A549 (cell line): ENCODE data around the gene ADAM12. TPM values are rescaled to one million over a fixed set of nuclear protein-coding genes. Genes with fewer than 3 reads are reported as not detected.

Experiments
- ATAC-seq, 2 experiments: fragments of 200-7000 bp in 1 of 2; fragments of >200 bp in 1 of 2; cut with Nextera tagmentation in 1 of 2; cut with Tn5 transposase in 1 of 2; 3 replicates each; pipeline versions ENCODE4 v1.8.0 to v1.9.1; 2018 to 2020; ENCODE audit warnings: mild to moderate bottlenecking in 1 of 2, moderate library complexity in 1 of 2
- CTCF ChIA-PET: fragments of 300-600 bp; sonication (Branson Sonifier 250); formaldehyde crosslinking; extraction: SDS; loops from one replicate; lab custom pipeline; 2021; ENCODE audit warnings: antibody characterized with exemption, inconsistent platforms; lab: Yijun Ruan, JAX
- POLR2A ChIA-PET: fragments of 350-600 bp; formaldehyde crosslinking; extraction: SDS; loops from one replicate; lab custom pipeline; 2021; ENCODE audit warnings: antibody characterized with exemption, inconsistent platforms; lab: Yijun Ruan, JAX
- DNase-seq, 2 experiments: peaks; one replicate each; pipeline versions ENCODE4 v3.0.0 to v3.0.0-alpha.2; 2011 to 2016; ENCODE audit warnings: low read depth in 1 of 2, low spot score in 1 of 2
- FAIRE-seq: peaks from 2 replicates; lab custom pipeline; 2011; peaks lifted over from hg19 to GRCh38; lab: Jason Lieb, UNC
- H3K27ac ChIP-seq, 2 experiments: fragments of >200 bp; sonication (Bioruptor Twin); formaldehyde crosslinking; 3 replicates each; pipeline ENCODE4 v1.5.1; 2016 to 2017
- H3K4me1 ChIP-seq: fragments of >200 bp; sonication (Bioruptor Twin); formaldehyde crosslinking; 3 replicates; pipeline ENCODE4 v1.6.1; 2016
- H3K4me2 ChIP-seq: fragments of >200 bp; sonication (Bioruptor Twin); formaldehyde crosslinking; 3 replicates; pipeline ENCODE4 v1.6.1; 2016
- H3K4me3 ChIP-seq: fragments of >200 bp; sonication (Bioruptor Twin); formaldehyde crosslinking; 3 replicates; pipeline ENCODE4 v1.5.1; 2016
- H3K9me3 ChIP-seq: fragments of >200 bp; sonication (Bioruptor Twin); formaldehyde crosslinking; 3 replicates; pipeline ENCODE4 v1.6.1; 2016
- BHLHE40 ChIP-seq: IDR thresholded peaks from 2 replicates; pipeline ENCODE4 v1.6.1; 2012; ENCODE audit warnings: low read depth, low read length, inconsistent platforms
- CBX2 ChIP-seq: fragments of 200-600 bp; sonication (generic); IDR thresholded peaks from 2 replicates; pipeline ENCODE4 v1.6.1; 2016; ENCODE audit warnings: low read depth, mild to moderate bottlenecking, borderline replicate concordance
- CBX8 ChIP-seq: fragments of 200-600 bp; sonication (generic); IDR thresholded peaks from 2 replicates; pipeline ENCODE4 v1.6.1; 2016
- CEBPB ChIP-seq, 2 experiments: fragments of >200 bp in 1 of 2; sonication (Bioruptor Twin) in 1 of 2; formaldehyde crosslinking in 1 of 2; IDR thresholded peaks; 2 replicates each; pipeline ENCODE4 v1.6.1; 2012 to 2016
- CTCF ChIP-seq: fragments of >200 bp; sonication (Bioruptor Twin); formaldehyde crosslinking; IDR thresholded peaks from 3 replicates; pipeline ENCODE4 v1.5.1; 2016
- EHF ChIP-seq: fragments of 250-450 bp; sonication (Bioruptor Pico); IDR thresholded peaks from 2 replicates; pipeline ENCODE4 v1.5.0; 2020; ENCODE audit warnings: mild to moderate bottlenecking
- ELK1 ChIP-seq: fragments of 150-350 bp; IDR thresholded peaks from 2 replicates; pipeline ENCODE4 v1.6.1; 2014; ENCODE audit warnings: low read depth, mild to moderate bottlenecking, low read length
- FOSL2 ChIP-seq, 2 experiments: fragments of 450-650 bp in 1 of 2; fragments of >200 bp in 1 of 2; sonication (Bioruptor Twin) in 1 of 2; formaldehyde crosslinking; IDR thresholded peaks; 2 replicates each; pipeline versions ENCODE4 v1.5.0 to v1.6.1; 2016 to 2020; ENCODE audit warnings: mild to moderate bottlenecking in 1 of 2, moderate library complexity in 1 of 2
- FOXS1 ChIP-seq: fragments of 250-450 bp; sonication (Bioruptor Pico); IDR thresholded peaks from 2 replicates; pipeline ENCODE4 v1.5.0; 2020; ENCODE audit warnings: mild to moderate bottlenecking, moderate library complexity
- GATA3 ChIP-seq: IDR thresholded peaks from 2 replicates; pipeline ENCODE4 v1.6.1; 2012; ENCODE audit warnings: borderline replicate concordance
- HDAC2 ChIP-seq: fragments of 200-600 bp; sonication (generic); IDR thresholded peaks from 2 replicates; pipeline ENCODE4 v1.6.1; 2016
- HMGXB4 ChIP-seq: fragments of 250-450 bp; sonication (Bioruptor Pico); IDR thresholded peaks from 2 replicates; pipeline ENCODE4 v1.5.0; 2021; ENCODE audit warnings: mild to moderate bottlenecking, moderate library complexity, borderline replicate concordance
- HOXB13 ChIP-seq: fragments of 250-450 bp; sonication (Bioruptor Pico); IDR thresholded peaks from 2 replicates; pipeline ENCODE4 v1.5.0; 2020; ENCODE audit warnings: low read depth, mild to moderate bottlenecking, moderate library complexity
- HOXB5 ChIP-seq: fragments of 250-450 bp; sonication (Bioruptor Pico); IDR thresholded peaks from 2 replicates; pipeline ENCODE4 v1.5.0; 2020; ENCODE audit warnings: mild to moderate bottlenecking, moderate library complexity
- JUN ChIP-seq, 2 experiments: fragments of >200 bp; sonication (Bioruptor Twin); formaldehyde crosslinking; IDR thresholded peaks; 2 replicates in 1 of 2; 3 replicates in 1 of 2; pipeline ENCODE4 v1.6.1; 2016 to 2017
- JUNB ChIP-seq: fragments of >200 bp; sonication (Bioruptor Twin); formaldehyde crosslinking; IDR thresholded peaks from 2 replicates; pipeline ENCODE4 v1.6.1; 2016
- KDM1A ChIP-seq: fragments of 200-600 bp; sonication (generic); IDR thresholded peaks from 2 replicates; pipeline ENCODE4 v1.6.1; 2016; ENCODE audit warnings: low read depth, mild to moderate bottlenecking
- KDM5A ChIP-seq: fragments of 200-600 bp; sonication (generic); IDR thresholded peaks from 2 replicates; pipeline ENCODE4 v1.6.1; 2016; ENCODE audit warnings: antibody characterized with exemption, mild to moderate bottlenecking
- NPAS2 ChIP-seq: fragments of 250-450 bp; sonication (Bioruptor Pico); IDR thresholded peaks from 2 replicates; pipeline ENCODE4 v1.8.0; 2022; ENCODE audit warnings: mild to moderate bottlenecking, moderate library complexity, borderline replicate concordance
- NR3C1 ChIP-seq: fragments of >200 bp; sonication (Bioruptor Twin); formaldehyde crosslinking; IDR thresholded peaks from 3 replicates; pipeline ENCODE4 v1.6.1; 2017
- POLR2A ChIP-seq: IDR thresholded peaks from 2 replicates; pipeline ENCODE4 v1.6.1; 2012; ENCODE audit warnings: mild to moderate bottlenecking, low read length
- POLR2AphosphoS2 ChIP-seq: conservative IDR thresholded peaks from 2 replicates; pipeline ENCODE4 v1.6.1; 2012; ENCODE audit warnings: low read length, improper control_type of control experiment, inconsistent platforms
- RAD21 ChIP-seq, 2 experiments: fragments of >200 bp in 1 of 2; sonication (Bioruptor Twin) in 1 of 2; formaldehyde crosslinking in 1 of 2; IDR thresholded peaks in 1 of 2; conservative IDR thresholded peaks in 1 of 2; 2 replicates in 1 of 2; 3 replicates in 1 of 2; pipeline ENCODE4 v1.6.1; 2012 to 2018; ENCODE audit warnings: inconsistent platforms in 1 of 2
- RNF2 ChIP-seq: fragments of 200-600 bp; sonication (generic); IDR thresholded peaks from 2 replicates; pipeline ENCODE4 v1.6.1; 2016; ENCODE audit warnings: low read depth, mild to moderate bottlenecking, antibody characterized with exemption, moderate library complexity, borderline replicate concordance
- SMC3 ChIP-seq: fragments of >200 bp; sonication (Bioruptor Twin); formaldehyde crosslinking; IDR thresholded peaks from 3 replicates; pipeline ENCODE4 v1.6.1; 2018; ENCODE audit warnings: inconsistent platforms
- TFCP2L1 ChIP-seq: fragments of 250-450 bp; sonication (Bioruptor Pico); IDR thresholded peaks from 2 replicates; pipeline ENCODE4 v1.5.0; 2021; ENCODE audit warnings: mild to moderate bottlenecking
- ZC3H11A ChIP-seq: fragments of 450-650 bp; IDR thresholded peaks from 2 replicates; pipeline ENCODE4 v1.6.1; 2014; ENCODE audit warnings: antibody characterized with exemption, mild to moderate bottlenecking
- ZSCAN20 ChIP-seq: fragments of 250-450 bp; sonication (Bioruptor Pico); IDR thresholded peaks from 2 replicates; pipeline ENCODE4 v1.8.0; 2022; ENCODE audit warnings: mild to moderate bottlenecking, moderate library complexity
- WGBS: methylation state at CpG from one replicate; pipeline ENCODE4 v1.1.6; 2017; ENCODE audit errors: missing lambda C conversion rate; 5-methylcytosine and 5-hydroxymethylcytosine counted together
- polyA plus RNA-seq, 4 experiments: library from polyadenylated mRNA; depleted of rRNA in 3 of 4; stranded (reverse); fragments of >200 nt; fragmentation: RNase III in 1 of 4; extraction: RNeasy Plus Mini Kit Qiagen cat#74134 plus additional on column Dnase treatment in 1 of 4; gene quantifications; 2 replicates in 3 of 4; 3 replicates in 1 of 4; pipeline ENCODE4 v1.2.3, GENCODE V29; 2011 to 2017

The ADAM12 gene
- polyA plus RNA-seq, 2 of the 4 experiments (the other 2 are of a cell fraction) = 1.6 to 4.8 TPM

- FAIRE-seq = no peak
- TF ChIP-seq ELK1 (no peak), HMGXB4 (CRISPR knock-in tag) (no peak), SMC3 (no peak), JUN (IDR thresholded peaks at IDR 0.05) (no peak), POLR2AphosphoS2 (no peak), NR3C1 (no peak), ZC3H11A (no peak), GATA3 (no peak), CTCF (no peak), RNF2 (no peak)
- no peak for DNase-seq
- ATAC-seq = no peak
- POLR2A ChIA-PET = no interaction called here
- no peak overlapping the region for H3K4me3 ChIP-seq
- no peak overlapping the region for H3K4me2 ChIP-seq
- H3K27ac ChIP-seq = peak overlapping the region in 1 of 2 experiments; percentile 57; a peak in 4 of 6 replicates
- WGBS = 88% methylated on average over 5 of the region's 5 CpGs
- CTCF ChIA-PET = interaction anchor here (0.6 to 5.7 kb wide), 20 partner anchors 9 to 766 kb away, joined by 3 to 58 read pairs (median 4); partner anchors contain the start of gene ADAM12
- peaks cover 27% of the 10 kb centered on the region; the same call in 2 of the 3 replicates for H3K4me1 ChIP-seq
- no peaks in the 10 kb centered on the region for H3K9me3 ChIP-seq
Observed at GRCh38 chr10:125983656-125984055, 404.6 kb downstream of the ADAM12 start.

- ChIA-PET CTCF (interaction anchor here (0.6 to 5.7 kb wide), 45 partner anchors 8 to 1042 kb away, joined by 3 to 58 read pairs (median 4); partner anchors contain the start of gene ADAM12), POLR2A (no interaction called here)
- H3K4me3 ChIP-seq = no peak overlapping the region
- peaks cover 27% of the 10 kb centered on the region; the same call in 2 of the 3 replicates for H3K4me1 ChIP-seq
- WGBS = 78% methylated on average over 6 of the region's 6 CpGs
- TF ChIP-seq HOXB5 (CRISPR knock-in tag) (no peak), CEBPB (IDR thresholded peaks at IDR 0.05) (no peak), TFCP2L1 (no peak), SMC3 (no peak), POLR2A (no peak), NPAS2 (no peak), KDM1A (no peak), CBX2 (no peak), HDAC2 (no peak)
- no peak for ATAC-seq
- peak overlapping the region; percentile 23 to 57; a peak in 4 of 6 replicates for H3K27ac ChIP-seq
- no peak for DNase-seq
- H3K9me3 ChIP-seq = no peaks in the 10 kb centered on the region
- no peak overlapping the region for H3K4me2 ChIP-seq
- FAIRE-seq = no peak
Observed at GRCh38 chr10:125983161-125983560, 405.1 kb downstream of the ADAM12 start.

- H3K27ac ChIP-seq = peak overlapping the region; percentile 23 to 67; a peak in 4 of 6 replicates
- H3K4me2 ChIP-seq = 0 out of 3 replicates have a peak overlapping the region, but pooled peaks have one; percentile 29
- H3K4me1 ChIP-seq = peaks cover 27% of the 10 kb centered on the region; the same call in 2 of the 3 replicates
- ChIA-PET POLR2A (no interaction called here), CTCF (interaction anchor here (0.6 to 5.7 kb wide), 66 partner anchors 8 to 1414 kb away, joined by 3 to 58 read pairs (median 3); partner anchors contain the start of gene ADAM12)
- no peak overlapping the region for H3K4me3 ChIP-seq
- ATAC-seq = peak; percentile 78 to 87; a peak in 5 of 6 replicates
- H3K9me3 ChIP-seq = no peaks in the 10 kb centered on the region
- peak; percentile 35 to 69 for DNase-seq
- 5% methylated on average over 6 of the region's 6 CpGs for WGBS
- peak; percentile 95 for FAIRE-seq
- TF ChIP-seq HOXB13 (CRISPR knock-in tag) (no peak), RAD21 (conservative IDR thresholded peaks at IDR 0.05 in 1 of 2, IDR thresholded peaks at IDR 0.05 in 1 of 2) (peak; percentile 87 to 94), HMGXB4 (CRISPR knock-in tag) (no peak), ZSCAN20 (CRISPR knock-in tag) (no peak), BHLHE40 (no peak), EHF (CRISPR knock-in tag) (no peak), SMC3 (peak; percentile 88), KDM5A (no peak), FOSL2 (IDR thresholded peaks at IDR 0.05) (no peak), FOSL2 (CRISPR knock-in tag; IDR thresholded peaks at IDR 0.05) (no peak), JUNB (no peak), RNF2 (no peak), CBX8 (no peak), FOXS1 (CRISPR knock-in tag) (no peak)
Observed at GRCh38 chr10:125982260-125982948, 405.9 kb downstream of the ADAM12 start.
